ENCODE measurements around the gene MACROD1.
A peak's percentile ranks its signal among the peaks of the same experiment; 100 is the strongest.

Gene MACROD1

GRCh38 chr11:64152841-64153691 lies 12.8 kb downstream of the MACROD1 start:
- peak; percentile 9 for DNase-seq (ENCODE audit: low spot score)
- FAIRE-seq, result no peak

GRCh38 chr11:64151337-64151736 lies 14.6 kb downstream of the MACROD1 start:
- DNase-seq (ENCODE audit: low spot score), result no peak
- FAIRE-seq, result no peak

- FAIRE-seq, result no peak
- DNase-seq (ENCODE audit: low spot score), result no peak
Measured at GRCh38 chr11:64150481-64151239, 15.3 kb downstream of the MACROD1 start.

GRCh38 chr11:64150051-64150450 lies 15.9 kb downstream of the MACROD1 start:
- FAIRE-seq (no peak), DNase-seq (ENCODE audit: low spot score) (no peak)

GRCh38 chr11:64148917-64149617 lies 16.8 kb downstream of the MACROD1 start:
- FAIRE-seq (no peak), DNase-seq (ENCODE audit: low spot score) (no peak)

- no peak for FAIRE-seq
- peak; percentile 25 for DNase-seq (ENCODE audit: low spot score)
Measured at GRCh38 chr11:64148226-64148916, 17.5 kb downstream of the MACROD1 start.

GRCh38 chr11:64146036-64146955 lies 19.6 kb downstream of the MACROD1 start:
- peak; percentile 24 for DNase-seq (ENCODE audit: low spot score)
- FAIRE-seq, result no peak

- FAIRE-seq, result no peak
- no peak for DNase-seq (ENCODE audit: low spot score)
Measured at GRCh38 chr11:64144587-64145472, 21.1 kb downstream of the MACROD1 start.

GRCh38 chr11:64141081-64141783 lies 24.7 kb downstream of the MACROD1 start:
- FAIRE-seq (no peak), DNase-seq (ENCODE audit: low spot score) (no peak)

GRCh38 chr11:64140082-64140481 lies 25.8 kb downstream of the MACROD1 start:
- DNase-seq (ENCODE audit: low spot score) (no peak), FAIRE-seq (no peak)

- no peak for DNase-seq (ENCODE audit: low spot score)
- no peak for FAIRE-seq
Measured at GRCh38 chr11:64139049-64139448, 26.9 kb downstream of the MACROD1 start.

- no peak for FAIRE-seq
- no peak for DNase-seq (ENCODE audit: low spot score)
Measured at GRCh38 chr11:64138398-64138797, 27.5 kb downstream of the MACROD1 start.

- FAIRE-seq, result no peak
- no peak for DNase-seq (ENCODE audit: low spot score)
Measured at GRCh38 chr11:64136765-64137441, 29.0 kb downstream of the MACROD1 start.

- FAIRE-seq (no peak), DNase-seq (ENCODE audit: low spot score) (no peak)
Measured at GRCh38 chr11:64135711-64136110, 30.2 kb downstream of the MACROD1 start.

- DNase-seq (ENCODE audit: low spot score) (no peak), FAIRE-seq (no peak)
Measured at GRCh38 chr11:64134963-64135362, 30.9 kb downstream of the MACROD1 start.

- FAIRE-seq (no peak), DNase-seq (ENCODE audit: low spot score) (no peak)
Measured at GRCh38 chr11:64132982-64133705, 32.8 kb downstream of the MACROD1 start.

- FAIRE-seq (no peak), DNase-seq (ENCODE audit: low spot score) (no peak)
Measured at GRCh38 chr11:64132191-64132771, 33.6 kb downstream of the MACROD1 start.

Data from RCC 7860 (cell line).